ENCODE data around the gene PIWIL1. TPM values are rescaled to one million over a fixed set of nuclear protein-coding genes. Genes with fewer than 3 reads are reported as not detected.

Gene PIWIL1
- total RNA-seq, 1 experiment from 2014 or later: not detected

DNA sequence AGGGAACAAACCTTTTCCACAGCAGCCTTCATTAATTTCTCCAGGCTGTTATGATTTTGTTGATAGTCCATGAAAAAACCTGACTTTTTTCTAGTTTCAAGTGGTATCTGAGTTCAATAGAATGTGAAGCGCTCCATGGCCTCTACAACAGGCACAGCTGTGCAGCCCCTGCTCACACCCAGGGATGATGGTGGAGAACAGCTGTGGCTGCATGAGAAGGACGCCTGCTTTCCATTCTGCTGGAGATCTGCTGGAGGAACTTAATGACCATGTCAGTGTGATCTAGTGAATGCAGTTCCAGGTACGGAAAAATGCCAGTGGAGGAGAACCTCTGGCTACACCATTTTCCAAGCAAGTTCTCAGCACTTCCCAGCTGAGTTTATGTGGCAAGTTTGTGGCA lies 80.6 kb downstream of the PIWIL1 start:
- no peak overlapping the region for H2BK20ac ChIP-seq (ENCODE audit: low read depth, low read length, poor library complexity, severe bottlenecking)
- Mint-ChIP-seq H3K27ac (peak overlapping the region in 1 of 3 experiments; percentile 38; a peak in 1 of 7 replicates), H3K9me3 (no peaks in the 10 kb centered on the region; a peak in 1 of 5 replicates), H3K36me3 (ENCODE audit: insufficient read depth in 1 of 3, low read depth in 3 of 3) (no peaks in the 10 kb centered on the region), H3K27me3 (ENCODE audit: low read depth) (peaks cover 28% of the 10 kb centered on the region), H3K4me3 (no peak overlapping the region), H3K4me1 (peaks cover 0 to 7% of the 10 kb centered on the region in 2 experiments; a peak in 2 of 4 replicates)
- no peak overlapping the region for H2BK15ac ChIP-seq (ENCODE audit: low read depth, low read length)
- H3K18ac ChIP-seq (ENCODE audit: insufficient read length, low read depth, low read length): no peak overlapping the region
- H3K79me1 ChIP-seq (ENCODE audit: insufficient read depth, low read depth, low read length, poor library complexity, severe bottlenecking): no peaks in the 10 kb centered on the region
- H2BK120ac ChIP-seq (ENCODE audit: low read depth, low read length, poor library complexity, severe bottlenecking): no peak overlapping the region
- H4K8ac ChIP-seq (replicated peaks; ENCODE audit: insufficient read length, low read depth, low read length): no peak overlapping the region
- no peak overlapping the region for H3K4me2 ChIP-seq (ENCODE audit: insufficient read depth, insufficient read length, low read length)
- WGBS (ENCODE audit: extremely low coverage, insufficient read length, low lambda C conversion rate): no CpG with 5 or more reads among the region's 3 CpGs
- no peak overlapping the region for H4K5ac ChIP-seq (ENCODE audit: insufficient read length, low read depth, low read length)
- H3T11ph ChIP-seq (ENCODE audit: low read length): no peak overlapping the region
- H3K27ac ChIP-seq (ENCODE audit: insufficient read length, low read depth, low read length): no peak overlapping the region
- no peak overlapping the region for H2BK12ac ChIP-seq (ENCODE audit: insufficient read length, low read depth, low read length)
- H3K23ac ChIP-seq (ENCODE audit: insufficient read length, low read depth, low read length): no peak overlapping the region
- H4K20me1 ChIP-seq (ENCODE audit: control insufficient read depth, insufficient read depth, insufficient read length): no peaks in the 10 kb centered on the region
- no peaks in the 10 kb centered on the region for H3K79me2 ChIP-seq (ENCODE audit: insufficient read depth, low read length)
- H3K23me2 ChIP-seq (ENCODE audit: insufficient read length, low read depth, low read length, poor library complexity, severe bottlenecking): no peaks in the 10 kb centered on the region
- H3K56ac ChIP-seq (ENCODE audit: insufficient read length, low read depth, low read length): no peak overlapping the region
- H3K9ac ChIP-seq (ENCODE audit: extremely low read depth, insufficient read length, low read length): no peak overlapping the region
- no peak for DNase-seq
- H2AFZ ChIP-seq (ENCODE audit: low read length): no peak overlapping the region
- no peaks in the 10 kb centered on the region for H3K4me1 ChIP-seq (ENCODE audit: insufficient read depth, low read length)
- no peak overlapping the region for H2AK5ac ChIP-seq (ENCODE audit: insufficient read length, low read length)
- H3K9me3 ChIP-seq (ENCODE audit: control insufficient read depth, low read depth, low read length): no peaks in the 10 kb centered on the region
- H4K91ac ChIP-seq (ENCODE audit: insufficient read length, low read depth, low read length): no peak overlapping the region
- H2BK5ac ChIP-seq (ENCODE audit: insufficient read length, low read length): no peak overlapping the region
- no peak overlapping the region for H3K4ac ChIP-seq (ENCODE audit: low read depth, low read length)
- H3K27me3 ChIP-seq (ENCODE audit: insufficient read depth, low read length): no peaks in the 10 kb centered on the region
- no peak for TF ChIP-seq CTCF (conservative IDR thresholded peaks at IDR 0.05)
- H3K14ac ChIP-seq (ENCODE audit: insufficient read depth, low read length): no peak overlapping the region
